ENCODE measurements around the gene TIMM23. TPM values are rescaled to one million over a fixed set of nuclear protein-coding genes. Genes with fewer than 3 reads are reported as not detected.
"Not testable (repeated sequence)": the region's sequence is repeated elsewhere in the genome, so short reads cannot be mapped to it uniquely, and the experiment has no call there.

TIMM23 gene
- total RNA-seq, 1 donor from 2014 or later: 52.0 TPM

DNA sequence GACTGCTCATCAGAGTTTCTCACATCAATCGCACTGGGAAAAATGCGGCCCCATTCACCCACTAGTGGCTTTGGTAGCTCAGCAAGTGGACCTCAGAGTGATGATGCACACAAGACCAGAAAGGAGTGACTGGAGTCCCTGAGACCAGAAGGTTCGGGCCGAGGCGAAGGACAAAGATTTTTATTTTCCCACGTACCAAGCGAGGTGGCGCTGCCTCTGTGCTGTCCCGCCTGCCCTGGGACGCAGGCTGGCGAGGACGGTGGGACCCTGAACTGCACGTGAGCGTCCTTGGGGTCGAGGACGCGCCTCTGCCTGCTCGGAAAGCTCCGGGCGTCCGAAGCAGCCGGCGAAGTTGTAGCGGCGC lies 565 bp upstream of the TIMM23 start:
- H3K4me1 Mint-ChIP-seq: peaks cover 32% of the 10 kb centered on the region
- not testable (repeated sequence) for H3K9me3 Mint-ChIP-seq; H3K27me3 Mint-ChIP-seq (ENCODE audit: low read depth); H3K36me3 Mint-ChIP-seq
- H3K27ac Mint-ChIP-seq: peak overlapping the region; percentile 97
- DNase-seq (ENCODE audit: low spot score in 2 of 2, unreplicated experiment in 2 of 2): peak in 1 of 2 experiments; percentile 43
- H3K4me3 Mint-ChIP-seq: peak overlapping the region; percentile 98

DNA sequence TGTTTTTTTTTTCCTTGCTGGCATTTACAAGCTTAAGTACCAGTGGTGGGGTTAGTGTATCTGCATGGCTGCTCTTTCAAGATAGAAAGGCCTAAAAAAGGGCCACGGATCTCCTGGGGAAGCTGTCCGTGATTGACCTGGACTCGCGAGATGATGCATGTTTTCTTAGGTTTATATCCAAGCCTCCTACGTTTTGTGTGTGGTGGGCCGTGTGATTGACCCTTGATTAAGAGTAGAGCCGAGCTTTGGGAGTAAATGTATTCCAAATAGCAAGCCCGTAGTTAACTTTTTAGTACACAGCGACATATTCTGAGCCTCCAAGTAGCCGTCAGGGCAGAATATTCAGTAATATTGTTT lies 502 bp downstream of the TIMM23 start:
- H3K4me3 Mint-ChIP-seq: peak overlapping the region; percentile 98
- peaks cover 32% of the 10 kb centered on the region for H3K4me1 Mint-ChIP-seq
- H3K27me3 Mint-ChIP-seq (ENCODE audit: low read depth); H3K9me3 Mint-ChIP-seq; H3K36me3 Mint-ChIP-seq; DNase-seq (ENCODE audit: low spot score in 2 of 2, unreplicated experiment in 2 of 2): not testable (repeated sequence)
- H3K27ac Mint-ChIP-seq: peak overlapping the region; percentile 96

DNA sequence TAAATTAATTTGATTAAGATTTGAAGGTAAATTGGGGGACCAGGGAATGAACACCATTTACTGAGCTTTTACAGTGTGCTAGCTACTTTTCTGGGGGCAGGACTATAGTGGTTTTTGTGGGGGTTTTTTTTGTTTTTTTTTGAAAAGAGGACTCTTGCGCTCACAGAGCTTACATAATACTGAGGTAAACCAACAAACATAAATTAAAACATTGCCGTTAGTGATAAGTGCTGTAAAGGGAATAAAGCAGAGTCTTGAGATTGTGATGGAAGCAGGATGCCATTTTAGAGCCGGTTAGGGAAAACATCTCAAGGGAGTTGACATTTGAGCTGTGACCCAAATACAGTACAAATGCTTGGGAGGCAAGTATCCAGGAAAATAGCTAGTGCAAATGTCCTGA lies 1.8 kb downstream of the TIMM23 start:
- H3K27me3 Mint-ChIP-seq (ENCODE audit: low read depth); DNase-seq (ENCODE audit: low spot score in 2 of 2, unreplicated experiment in 2 of 2); H3K27ac Mint-ChIP-seq; H3K9me3 Mint-ChIP-seq; H3K36me3 Mint-ChIP-seq: not testable (repeated sequence)
- Mint-ChIP-seq H3K4me1 (peaks cover 32% of the 10 kb centered on the region), H3K4me3 (peak overlapping the region; percentile 34)

DNA sequence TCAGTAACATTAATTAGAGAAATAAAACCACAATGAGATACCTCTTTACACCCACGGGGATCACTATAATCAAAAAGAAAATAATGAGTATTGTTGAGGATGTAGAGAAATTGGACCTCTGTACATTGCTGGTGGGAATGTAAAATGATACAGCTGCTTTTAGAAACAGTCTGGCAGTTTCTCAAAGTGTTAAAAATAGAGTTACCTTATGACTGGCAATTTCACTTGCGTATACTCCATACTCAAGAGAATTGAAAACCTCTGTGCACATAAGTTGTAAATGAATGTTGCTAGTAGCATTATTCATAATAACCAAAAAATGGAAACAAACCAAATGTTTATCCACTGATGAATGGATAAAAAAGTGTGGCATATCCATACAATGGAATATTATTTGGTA lies 6.3 kb downstream of the TIMM23 start:
- H3K36me3 Mint-ChIP-seq: peaks cover 11% of the 10 kb centered on the region
- H3K4me1 Mint-ChIP-seq; H3K9me3 Mint-ChIP-seq; H3K27me3 Mint-ChIP-seq (ENCODE audit: low read depth); H3K27ac Mint-ChIP-seq; H3K4me3 Mint-ChIP-seq; DNase-seq (ENCODE audit: low spot score in 2 of 2, unreplicated experiment in 2 of 2): not testable (repeated sequence)

DNA sequence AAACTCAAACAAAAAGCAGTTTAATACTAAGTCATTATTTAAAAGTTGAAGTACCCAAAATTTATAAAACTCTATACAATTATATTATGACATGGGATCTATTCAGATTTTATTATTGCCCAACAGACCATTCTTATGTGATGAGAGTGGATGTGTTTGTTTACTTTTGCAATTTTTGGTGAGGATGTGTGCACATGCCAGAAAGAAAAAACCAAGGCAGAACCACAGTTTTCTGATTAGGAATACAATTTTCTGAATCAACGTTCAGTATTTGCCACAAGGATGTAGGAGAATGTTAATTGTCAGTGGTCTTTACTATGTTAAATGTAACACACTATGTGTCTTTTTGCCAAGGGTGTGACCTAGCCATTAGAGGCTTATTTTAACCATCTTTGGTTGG lies 9.1 kb downstream of the TIMM23 start:
- DNase-seq (ENCODE audit: low spot score in 2 of 2, unreplicated experiment in 2 of 2); H3K27me3 Mint-ChIP-seq (ENCODE audit: low read depth); H3K9me3 Mint-ChIP-seq; H3K27ac Mint-ChIP-seq; H3K4me3 Mint-ChIP-seq; H3K4me1 Mint-ChIP-seq: not testable (repeated sequence)
- peaks cover 16% of the 10 kb centered on the region for H3K36me3 Mint-ChIP-seq

DNA sequence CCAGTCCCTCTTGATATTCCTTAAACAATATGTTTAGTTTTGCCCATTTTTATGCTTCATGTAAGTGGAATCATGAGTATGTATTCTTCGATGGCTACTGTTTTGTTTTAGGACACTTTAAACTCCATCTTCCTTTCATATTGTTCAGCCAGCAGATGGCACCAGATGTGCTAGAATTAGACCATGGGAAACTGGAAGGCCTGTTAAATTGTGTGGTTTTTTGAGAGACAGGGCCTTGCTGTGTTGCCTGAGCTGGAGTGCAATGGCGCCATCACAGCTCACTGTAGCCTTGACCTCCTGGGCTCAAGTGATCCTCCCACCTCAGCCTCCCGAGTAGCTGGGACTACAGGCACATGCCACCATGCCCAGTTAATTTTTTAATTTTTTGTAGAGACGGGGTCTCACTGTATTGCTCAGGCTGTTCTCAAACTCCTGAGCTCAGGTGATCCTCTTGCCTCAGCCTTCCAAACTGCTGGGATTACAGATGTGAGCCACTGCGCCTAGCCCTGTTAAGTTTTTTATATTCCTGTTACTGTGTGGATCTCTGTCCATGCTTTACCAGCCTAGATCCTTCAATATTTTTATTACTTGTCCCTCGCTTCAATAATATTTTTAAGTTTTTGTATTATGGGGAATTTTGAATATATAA lies 11.4 kb downstream of the TIMM23 start:
- not testable (repeated sequence) for H3K9me3 Mint-ChIP-seq; H3K4me1 Mint-ChIP-seq; H3K27ac Mint-ChIP-seq; DNase-seq (ENCODE audit: low spot score in 2 of 2, unreplicated experiment in 2 of 2); H3K27me3 Mint-ChIP-seq (ENCODE audit: low read depth); H3K4me3 Mint-ChIP-seq
- peaks cover 11% of the 10 kb centered on the region for H3K36me3 Mint-ChIP-seq

DNA sequence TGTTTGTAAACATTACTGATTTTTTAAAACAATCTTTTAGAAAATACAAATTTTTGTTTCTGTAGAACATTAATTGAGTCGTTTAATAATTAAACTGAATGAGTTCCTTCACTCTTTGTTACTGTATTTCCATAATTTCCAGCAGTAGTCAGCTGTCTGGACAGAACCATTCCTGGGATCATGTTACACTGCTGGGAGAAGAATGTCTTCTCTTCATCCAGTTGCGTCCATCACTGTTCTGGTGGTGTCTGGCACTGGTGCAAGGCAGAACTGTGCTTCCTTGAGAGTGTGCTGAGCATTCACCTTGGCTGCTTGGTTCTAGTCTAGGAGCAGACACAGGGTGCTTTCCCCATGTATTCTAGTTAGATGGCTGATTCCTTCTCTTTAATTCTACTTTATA lies 12.2 kb downstream of the TIMM23 start:
- H3K4me3 Mint-ChIP-seq; H3K27me3 Mint-ChIP-seq (ENCODE audit: low read depth); H3K36me3 Mint-ChIP-seq; H3K4me1 Mint-ChIP-seq; DNase-seq (ENCODE audit: low spot score in 2 of 2, unreplicated experiment in 2 of 2); H3K27ac Mint-ChIP-seq; H3K9me3 Mint-ChIP-seq: not testable (repeated sequence)

DNA sequence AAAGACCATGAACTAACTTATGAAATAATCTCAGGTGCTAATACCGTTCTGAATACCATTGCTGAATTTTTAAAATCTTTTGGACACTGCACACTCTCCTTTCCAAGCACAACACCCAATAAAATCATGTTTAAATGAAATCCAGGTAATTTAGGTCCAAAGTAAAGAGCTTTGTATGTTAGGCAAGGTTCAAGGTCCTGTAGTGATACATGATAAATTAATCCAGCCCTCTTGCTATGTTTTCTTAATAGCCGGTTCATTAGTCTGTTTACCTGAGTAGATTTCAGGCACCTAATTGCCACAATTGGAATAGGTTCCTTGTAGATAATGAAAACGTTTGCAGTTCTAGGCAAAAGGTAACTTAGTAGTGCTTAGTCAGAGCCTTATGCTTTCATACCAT lies 13.3 kb downstream of the TIMM23 start:
- not testable (repeated sequence) for DNase-seq (ENCODE audit: low spot score in 2 of 2, unreplicated experiment in 2 of 2); H3K9me3 Mint-ChIP-seq; H3K36me3 Mint-ChIP-seq; H3K4me3 Mint-ChIP-seq; H3K27ac Mint-ChIP-seq; H3K4me1 Mint-ChIP-seq; H3K27me3 Mint-ChIP-seq (ENCODE audit: low read depth)

DNA sequence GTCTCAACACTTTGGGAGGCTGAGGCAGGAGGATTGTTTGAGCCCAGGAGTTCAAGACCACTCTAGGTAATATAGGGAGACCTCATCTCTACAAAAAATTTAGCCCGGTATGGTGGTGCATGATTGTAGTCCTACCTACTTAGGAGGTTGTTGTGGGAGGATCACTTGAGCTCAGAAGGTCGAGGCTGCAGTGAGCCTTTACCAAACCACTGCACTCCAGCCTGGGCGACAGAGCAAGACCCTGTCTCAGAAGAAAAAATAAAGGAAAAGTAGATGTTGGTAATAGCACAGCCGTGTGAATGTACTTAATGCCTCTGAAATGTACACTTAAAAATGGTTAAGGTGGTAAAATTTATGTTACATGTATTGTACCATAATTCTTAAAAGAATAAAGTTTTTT lies 25.3 kb downstream of the TIMM23 start:
- H3K27ac Mint-ChIP-seq: no peak overlapping the region
- H3K36me3 Mint-ChIP-seq: peaks cover 51% of the 10 kb centered on the region
- peaks cover 11% of the 10 kb centered on the region for H3K9me3 Mint-ChIP-seq
- TF ChIP-seq, protein P1, sequence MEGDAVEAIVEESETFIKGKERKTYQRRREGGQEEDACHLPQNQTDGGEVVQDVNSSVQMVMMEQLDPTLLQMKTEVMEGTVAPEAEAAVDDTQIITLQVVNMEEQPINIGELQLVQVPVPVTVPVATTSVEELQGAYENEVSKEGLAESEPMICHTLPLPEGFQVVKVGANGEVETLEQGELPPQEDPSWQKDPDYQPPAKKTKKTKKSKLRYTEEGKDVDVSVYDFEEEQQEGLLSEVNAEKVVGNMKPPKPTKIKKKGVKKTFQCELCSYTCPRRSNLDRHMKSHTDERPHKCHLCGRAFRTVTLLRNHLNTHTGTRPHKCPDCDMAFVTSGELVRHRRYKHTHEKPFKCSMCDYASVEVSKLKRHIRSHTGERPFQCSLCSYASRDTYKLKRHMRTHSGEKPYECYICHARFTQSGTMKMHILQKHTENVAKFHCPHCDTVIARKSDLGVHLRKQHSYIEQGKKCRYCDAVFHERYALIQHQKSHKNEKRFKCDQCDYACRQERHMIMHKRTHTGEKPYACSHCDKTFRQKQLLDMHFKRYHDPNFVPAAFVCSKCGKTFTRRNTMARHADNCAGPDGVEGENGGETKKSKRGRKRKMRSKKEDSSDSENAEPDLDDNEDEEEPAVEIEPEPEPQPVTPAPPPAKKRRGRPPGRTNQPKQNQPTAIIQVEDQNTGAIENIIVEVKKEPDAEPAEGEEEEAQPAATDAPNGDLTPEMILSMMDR (IDR thresholded peaks at IDR 0.05; ENCODE audit: unreplicated experiment): no peak
- no peak overlapping the region for H3K4me3 Mint-ChIP-seq
- H3K27me3 Mint-ChIP-seq (ENCODE audit: low read depth): no peaks in the 10 kb centered on the region
- no peak for DNase-seq (ENCODE audit: low spot score in 2 of 2, unreplicated experiment in 2 of 2)
- H3K4me1 Mint-ChIP-seq: no peaks in the 10 kb centered on the region

DNA sequence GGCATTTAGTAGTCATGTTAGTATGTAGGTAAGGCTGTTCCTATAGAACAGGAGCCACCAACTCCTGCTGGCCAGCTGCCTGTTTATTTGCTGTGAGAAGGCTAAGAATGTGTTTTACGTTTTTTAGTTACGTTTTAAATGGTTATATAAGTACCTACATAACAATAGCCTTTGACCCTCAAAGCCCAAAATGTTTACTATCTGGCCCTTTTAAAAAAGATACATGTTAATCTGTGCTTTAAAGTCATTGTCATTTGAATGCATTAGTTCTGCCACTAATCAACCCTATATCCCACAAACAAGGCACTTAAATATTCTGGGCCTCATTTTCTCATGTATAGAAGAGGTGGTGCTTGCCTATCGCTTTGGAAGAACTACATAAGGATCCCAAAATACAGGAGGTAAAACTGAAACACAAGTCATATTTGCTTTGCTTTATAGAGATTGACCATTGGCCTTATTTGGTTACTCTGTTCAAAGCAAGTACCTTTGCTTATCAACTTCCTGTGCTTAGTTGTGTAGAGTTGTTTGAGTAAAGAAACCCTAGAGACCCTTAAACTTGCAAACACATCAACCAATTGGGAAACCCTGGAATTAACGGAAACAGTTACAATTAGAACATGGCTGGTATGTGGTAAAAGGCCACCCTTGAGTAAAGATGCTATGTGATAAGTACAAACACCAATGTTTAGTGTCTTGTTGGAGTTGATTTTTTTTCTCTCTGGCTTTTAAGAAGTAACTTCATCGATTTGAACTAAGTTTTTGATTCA lies 25.9 kb downstream of the TIMM23 start:
- H3K36me3 Mint-ChIP-seq: peaks cover 48% of the 10 kb centered on the region
- H3K4me3 Mint-ChIP-seq: no peak overlapping the region
- peaks cover 11% of the 10 kb centered on the region for H3K9me3 Mint-ChIP-seq
- no peaks in the 10 kb centered on the region for H3K27me3 Mint-ChIP-seq (ENCODE audit: low read depth)
- TF ChIP-seq, protein P1 (IDR thresholded peaks at IDR 0.05; ENCODE audit: unreplicated experiment): no peak
- DNase-seq (ENCODE audit: low spot score in 2 of 2, unreplicated experiment in 2 of 2): no peak
- no peak overlapping the region for H3K27ac Mint-ChIP-seq
- no peaks in the 10 kb centered on the region for H3K4me1 Mint-ChIP-seq

DNA sequence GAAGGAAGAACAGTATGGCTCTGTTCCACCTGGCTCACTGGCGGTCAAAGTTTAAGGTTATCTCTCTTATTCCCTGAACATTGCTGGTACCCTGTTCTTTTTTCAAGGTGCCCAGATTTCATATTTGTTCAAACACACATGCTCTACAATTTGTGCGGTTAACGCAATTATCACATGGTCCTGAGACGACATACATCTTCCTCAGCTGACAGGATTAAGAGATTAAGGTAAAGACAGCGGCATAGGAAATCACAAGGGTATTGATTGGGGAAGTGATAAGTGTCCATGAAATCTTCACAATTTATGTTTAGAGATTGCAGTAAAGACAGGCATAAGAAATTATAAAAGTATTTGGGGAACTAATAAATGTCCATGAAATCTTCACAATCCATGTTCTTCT lies 27.7 kb downstream of the TIMM23 start:
- peaks cover 11% of the 10 kb centered on the region for H3K9me3 Mint-ChIP-seq
- H3K4me1 Mint-ChIP-seq; H3K4me3 Mint-ChIP-seq; H3K27me3 Mint-ChIP-seq (ENCODE audit: low read depth); H3K27ac Mint-ChIP-seq; DNase-seq (ENCODE audit: low spot score in 2 of 2, unreplicated experiment in 2 of 2): not testable (repeated sequence)
- peaks cover 50% of the 10 kb centered on the region for H3K36me3 Mint-ChIP-seq

All from mesothelial cell of epicardium (in vitro differentiated cells).